OCI-LY1 (cell line): Measurements from ENCODE around the gene SH2B3.

Source experiments
- EZH2 ChIP-seq: fragments of 200-600 bp; sonication (generic), shearing (Covaris generic); IDR thresholded peaks from 2 replicates; pipeline ENCODE4 v1.8.0; 2017; ENCODE audit warnings: borderline replicate concordance, mixed run types, mild to moderate bottlenecking, antibody characterized with exemption, low read length, moderate library complexity, mixed read lengths
- TF ChIP-seq, protein P1 (sequence below): fragments of 200-600 bp; sonication (generic), shearing (Covaris generic); IDR thresholded peaks from 2 replicates; pipeline ENCODE4 v1.5.1; 2017; ENCODE audit warnings: mild to moderate bottlenecking, antibody characterized with exemption, low read length, moderate library complexity, mixed read lengths

DNA sequence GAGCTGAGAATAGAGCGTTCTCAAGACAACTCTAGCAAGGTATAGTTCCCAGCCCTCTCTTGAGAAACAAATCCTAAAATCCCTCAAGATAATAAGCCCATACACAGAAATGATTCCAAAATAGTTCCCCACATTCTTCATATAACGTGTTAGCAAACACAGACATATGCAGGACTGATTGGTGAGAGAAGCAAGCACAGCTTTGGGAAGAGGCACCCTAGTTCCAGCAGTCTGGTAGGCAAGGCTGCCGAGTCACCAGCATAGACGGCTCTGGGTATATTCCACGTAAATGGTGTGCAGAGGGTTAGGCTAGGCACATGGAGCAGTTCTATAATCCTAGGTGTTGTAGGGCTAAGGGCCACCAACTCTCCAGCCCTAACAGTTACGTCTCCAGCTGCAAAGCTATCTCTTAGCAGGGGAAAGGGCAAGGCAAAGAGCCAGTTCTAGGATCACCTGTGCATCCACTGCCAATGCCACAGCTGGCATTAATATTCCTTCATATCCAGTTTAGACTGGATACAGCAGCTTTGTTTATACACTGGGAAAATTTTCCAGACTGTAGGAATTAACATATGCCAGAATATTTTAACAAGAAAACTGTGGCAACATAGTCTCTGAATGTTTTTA is 52.9 kb downstream of the SH2B3 start:
- no peak for TF ChIP-seq EZH2
- TF ChIP-seq, protein P1, sequence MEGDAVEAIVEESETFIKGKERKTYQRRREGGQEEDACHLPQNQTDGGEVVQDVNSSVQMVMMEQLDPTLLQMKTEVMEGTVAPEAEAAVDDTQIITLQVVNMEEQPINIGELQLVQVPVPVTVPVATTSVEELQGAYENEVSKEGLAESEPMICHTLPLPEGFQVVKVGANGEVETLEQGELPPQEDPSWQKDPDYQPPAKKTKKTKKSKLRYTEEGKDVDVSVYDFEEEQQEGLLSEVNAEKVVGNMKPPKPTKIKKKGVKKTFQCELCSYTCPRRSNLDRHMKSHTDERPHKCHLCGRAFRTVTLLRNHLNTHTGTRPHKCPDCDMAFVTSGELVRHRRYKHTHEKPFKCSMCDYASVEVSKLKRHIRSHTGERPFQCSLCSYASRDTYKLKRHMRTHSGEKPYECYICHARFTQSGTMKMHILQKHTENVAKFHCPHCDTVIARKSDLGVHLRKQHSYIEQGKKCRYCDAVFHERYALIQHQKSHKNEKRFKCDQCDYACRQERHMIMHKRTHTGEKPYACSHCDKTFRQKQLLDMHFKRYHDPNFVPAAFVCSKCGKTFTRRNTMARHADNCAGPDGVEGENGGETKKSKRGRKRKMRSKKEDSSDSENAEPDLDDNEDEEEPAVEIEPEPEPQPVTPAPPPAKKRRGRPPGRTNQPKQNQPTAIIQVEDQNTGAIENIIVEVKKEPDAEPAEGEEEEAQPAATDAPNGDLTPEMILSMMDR: no peak
